Thyroid gland (tissue), 4 donors: ENCODE measurements around the gene PARP4.
"Not testable (repeated sequence)": the region's sequence is repeated elsewhere in the genome, so short reads cannot be mapped to it uniquely, and the experiment has no call there.

Source experiments
- POLR2A ChIP-seq, 2 donors: fragments of 450-650 bp; IDR thresholded peaks; one replicate each; pipeline ENCODE4 v1.6.1; 2017; ENCODE audit warnings: antibody characterized with exemption in 2 of 2, mild to moderate bottlenecking in 2 of 2, moderate library complexity in 1 of 2
- TF ChIP-seq, protein P1 (sequence below), 6 experiments: fragments of 200-600 bp in 3 of 6; fragments of 450-650 bp in 3 of 6; sonication (generic) in 3 of 6; IDR thresholded peaks; one replicate each; pipeline ENCODE4 v1.5.1; 2016 to 2019; ENCODE audit warnings: antibody characterized with exemption in 6 of 6, mild to moderate bottlenecking in 2 of 6, inconsistent platforms in 1 of 6, moderate library complexity in 1 of 6

DNA sequence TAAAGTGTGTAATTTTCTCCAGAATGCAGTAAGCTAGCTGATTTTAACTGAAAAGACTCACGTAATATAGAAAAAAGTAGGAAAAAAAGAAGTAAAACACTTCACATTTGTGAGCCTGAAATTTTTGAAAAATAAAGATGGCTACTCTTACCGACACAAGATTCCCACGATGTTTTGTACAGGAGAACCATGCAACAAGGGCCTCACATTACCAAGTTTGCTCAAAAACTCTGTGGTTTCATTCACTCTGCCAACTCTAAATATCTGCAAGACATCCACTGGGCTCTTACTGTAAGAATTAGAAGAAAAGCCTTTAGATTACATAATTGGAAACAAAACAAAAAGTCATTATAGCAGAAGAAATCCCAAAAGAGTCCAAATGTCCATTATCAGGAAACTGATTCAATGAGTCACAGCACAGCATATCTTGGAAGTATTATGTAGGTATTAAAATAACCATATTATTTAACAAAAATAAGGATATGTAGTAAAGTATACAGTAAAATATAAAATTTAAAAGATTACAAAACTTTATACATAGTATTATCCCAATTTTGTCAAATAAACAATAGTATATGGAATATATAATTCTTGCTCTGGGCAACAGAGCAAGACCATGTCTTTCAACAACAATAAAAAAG, 26.4 kb downstream of the PARP4 start:
- TF ChIP-seq, protein P1, sequence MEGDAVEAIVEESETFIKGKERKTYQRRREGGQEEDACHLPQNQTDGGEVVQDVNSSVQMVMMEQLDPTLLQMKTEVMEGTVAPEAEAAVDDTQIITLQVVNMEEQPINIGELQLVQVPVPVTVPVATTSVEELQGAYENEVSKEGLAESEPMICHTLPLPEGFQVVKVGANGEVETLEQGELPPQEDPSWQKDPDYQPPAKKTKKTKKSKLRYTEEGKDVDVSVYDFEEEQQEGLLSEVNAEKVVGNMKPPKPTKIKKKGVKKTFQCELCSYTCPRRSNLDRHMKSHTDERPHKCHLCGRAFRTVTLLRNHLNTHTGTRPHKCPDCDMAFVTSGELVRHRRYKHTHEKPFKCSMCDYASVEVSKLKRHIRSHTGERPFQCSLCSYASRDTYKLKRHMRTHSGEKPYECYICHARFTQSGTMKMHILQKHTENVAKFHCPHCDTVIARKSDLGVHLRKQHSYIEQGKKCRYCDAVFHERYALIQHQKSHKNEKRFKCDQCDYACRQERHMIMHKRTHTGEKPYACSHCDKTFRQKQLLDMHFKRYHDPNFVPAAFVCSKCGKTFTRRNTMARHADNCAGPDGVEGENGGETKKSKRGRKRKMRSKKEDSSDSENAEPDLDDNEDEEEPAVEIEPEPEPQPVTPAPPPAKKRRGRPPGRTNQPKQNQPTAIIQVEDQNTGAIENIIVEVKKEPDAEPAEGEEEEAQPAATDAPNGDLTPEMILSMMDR (IDR thresholded peaks at IDR 0.05) = not testable (repeated sequence)
- not testable (repeated sequence) for TF ChIP-seq POLR2A (IDR thresholded peaks at IDR 0.05)
